Measurements from ENCODE around the gene PTGIR.
A peak's percentile ranks its signal among the peaks of the same experiment; 100 is the strongest.

Gene PTGIR

DNA sequence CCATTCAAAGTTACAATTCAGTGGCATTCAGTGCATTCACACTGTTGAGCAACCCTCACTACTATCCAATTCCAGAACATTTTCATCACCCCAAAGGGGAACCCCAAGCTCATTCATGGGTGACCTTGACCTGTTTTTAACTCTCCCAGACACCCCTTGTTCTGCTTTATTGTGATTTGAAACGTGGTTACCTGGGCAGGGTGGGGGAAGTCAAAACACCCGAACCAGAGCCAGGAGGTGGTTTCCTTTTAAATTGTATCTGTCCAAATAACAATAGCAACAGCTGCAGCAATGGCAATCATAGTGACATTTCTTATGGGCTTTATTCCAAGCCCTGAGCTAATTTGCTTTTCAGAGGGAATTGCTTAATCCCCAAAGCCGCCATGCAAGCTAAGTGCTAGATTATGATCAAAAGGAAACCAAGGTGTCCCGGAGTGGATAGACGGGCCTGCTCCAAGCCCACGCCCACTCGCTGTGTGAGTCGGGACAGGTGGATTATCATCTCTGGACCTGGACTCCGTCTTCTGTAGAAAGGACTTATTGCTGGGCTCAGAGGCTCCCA, 6.1 kb downstream of the PTGIR start:
- DNase-seq: no peak
- in situ Hi-C loops (cut with MboI; ENCODE audit: low pct_unique_long_range_greater_than_20kb, low sequenced_read_pairs): no loop called here

DNA sequence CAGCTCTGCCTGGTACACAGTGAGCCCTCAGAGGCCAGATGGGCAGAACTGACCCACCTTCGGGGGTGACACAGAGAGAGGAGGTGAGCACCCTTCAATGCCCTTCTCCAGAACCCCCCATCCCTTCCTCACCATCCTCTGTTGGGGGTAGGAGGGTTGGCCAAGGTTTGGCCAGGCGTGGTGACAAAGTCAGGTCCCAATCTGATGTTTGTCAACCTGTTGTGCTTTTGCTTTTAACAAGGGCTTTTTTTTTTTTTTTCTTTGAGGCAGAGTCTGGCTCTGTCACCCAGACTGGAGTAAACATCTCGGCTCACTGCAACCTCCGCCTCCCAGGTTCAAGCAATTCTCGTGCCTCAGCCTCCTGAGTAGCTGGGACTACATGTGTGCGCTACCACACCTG, 7.3 kb downstream of the PTGIR start:
- no peak for DNase-seq
- in situ Hi-C loops (cut with MboI; ENCODE audit: low pct_unique_long_range_greater_than_20kb, low sequenced_read_pairs): no loop called here

DNA sequence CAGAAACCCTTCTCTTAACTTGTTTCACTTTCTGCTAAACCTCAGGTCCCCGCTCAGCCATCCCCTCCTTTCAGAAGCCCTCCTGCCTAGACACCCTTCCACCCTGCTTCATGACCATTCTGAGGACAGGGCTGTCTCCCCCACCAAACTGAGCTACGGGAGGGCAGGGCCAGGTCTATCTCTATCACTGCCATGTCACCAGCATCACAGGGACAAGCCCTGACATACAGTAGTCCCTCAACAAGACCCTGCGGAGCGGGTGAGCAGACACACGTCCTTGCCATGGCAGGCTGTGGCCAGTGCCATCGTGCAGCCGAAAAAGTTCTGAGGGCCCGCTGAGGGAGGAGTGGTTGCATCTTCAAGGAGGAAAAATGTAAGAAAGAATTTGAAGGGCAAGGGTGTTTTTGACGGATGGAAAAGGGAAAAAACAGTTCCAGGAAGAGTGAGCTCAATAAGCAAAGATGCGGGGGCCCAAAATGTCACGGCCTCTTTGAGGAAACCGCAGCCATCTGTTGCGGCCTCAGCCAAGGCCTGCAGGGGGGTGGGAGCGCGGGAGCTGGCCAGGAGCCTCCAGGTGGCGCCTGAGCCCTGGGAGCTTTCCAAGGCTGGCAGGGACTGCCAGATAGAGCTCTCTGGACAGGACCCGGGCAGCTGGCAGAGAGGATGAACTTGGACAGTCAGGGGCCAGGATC, 8.1 kb downstream of the PTGIR start:
- in situ Hi-C loops (cut with MboI; ENCODE audit: low pct_unique_long_range_greater_than_20kb, low sequenced_read_pairs): no loop called here
- DNase-seq: peak; percentile 89

DNA sequence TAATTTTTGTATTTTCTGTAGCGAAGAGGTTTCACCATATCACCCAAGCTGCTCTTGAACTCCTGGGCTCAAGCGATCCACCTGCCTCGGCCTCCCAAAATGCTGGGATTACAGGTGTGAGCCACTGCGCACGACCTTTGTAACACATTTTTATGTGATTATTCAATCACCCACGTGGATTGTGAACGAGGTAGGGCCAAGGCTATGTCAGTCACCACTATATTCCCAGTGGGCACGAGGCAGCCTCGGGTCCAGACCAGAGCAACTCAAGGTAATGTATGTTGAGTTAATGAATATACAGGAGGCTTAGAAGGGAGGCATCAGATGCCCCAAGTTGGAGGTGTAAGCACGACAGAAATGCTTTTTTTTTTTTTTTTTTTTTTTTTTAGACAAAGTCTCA, 8.9 kb downstream of the PTGIR start:
- DNase-seq: no peak
- in situ Hi-C loops (cut with MboI; ENCODE audit: low pct_unique_long_range_greater_than_20kb, low sequenced_read_pairs): no loop called here

DNA sequence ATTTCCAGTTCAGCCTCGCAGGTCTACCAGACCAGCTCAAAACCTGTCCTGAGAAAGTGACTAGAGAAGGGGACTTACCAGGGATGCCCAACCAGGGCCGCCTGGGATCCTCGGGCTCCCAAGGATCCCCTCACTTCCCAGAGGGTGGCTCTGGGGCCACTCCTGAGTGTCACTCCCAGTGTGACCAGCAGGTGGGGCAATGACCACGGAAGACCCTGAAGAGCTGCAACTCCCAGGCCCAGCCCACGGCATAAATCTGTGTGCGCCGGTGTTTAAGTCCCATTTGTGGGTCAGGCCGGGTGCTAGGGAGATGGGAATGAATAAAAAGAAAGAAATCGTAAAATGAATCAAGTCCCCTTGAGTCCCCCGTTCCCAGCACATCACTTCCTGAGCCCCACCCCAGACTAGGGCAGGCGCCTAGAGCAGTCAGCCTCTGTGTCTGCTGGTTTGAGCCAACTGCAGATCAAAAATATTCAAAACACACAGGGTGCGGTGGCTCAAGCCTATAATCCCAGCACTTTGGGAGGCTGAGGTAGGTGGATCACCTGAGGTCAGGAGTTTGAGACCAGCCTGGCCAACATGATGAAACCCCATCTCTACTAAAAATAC, 10.7 kb downstream of the PTGIR start:
- peak; percentile 80 for DNase-seq
- in situ Hi-C loops (cut with MboI; ENCODE audit: low pct_unique_long_range_greater_than_20kb, low sequenced_read_pairs): no loop called here

DNA sequence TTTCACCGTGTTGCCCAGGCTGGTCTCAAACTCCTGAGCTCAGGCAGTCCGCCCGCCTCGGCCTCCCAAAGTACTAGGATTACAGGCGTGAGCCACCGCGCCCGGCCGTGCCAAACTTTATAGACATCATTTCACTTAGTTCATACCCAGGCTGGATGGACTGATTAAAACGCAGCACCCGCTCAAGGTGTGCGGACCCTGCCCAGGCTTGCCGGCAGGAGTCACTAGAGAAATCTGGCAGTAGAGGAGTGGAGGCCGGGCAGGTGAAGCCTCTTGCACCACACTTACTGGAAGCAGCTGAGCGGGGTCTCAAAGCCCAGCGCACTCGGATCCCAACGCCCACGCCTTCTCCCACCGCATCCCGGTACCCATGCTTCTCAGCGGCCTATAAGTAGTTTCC, 11.4 kb downstream of the PTGIR start:
- in situ Hi-C loops (cut with MboI; ENCODE audit: low pct_unique_long_range_greater_than_20kb, low sequenced_read_pairs): no loop called here
- no peak for DNase-seq

DNA sequence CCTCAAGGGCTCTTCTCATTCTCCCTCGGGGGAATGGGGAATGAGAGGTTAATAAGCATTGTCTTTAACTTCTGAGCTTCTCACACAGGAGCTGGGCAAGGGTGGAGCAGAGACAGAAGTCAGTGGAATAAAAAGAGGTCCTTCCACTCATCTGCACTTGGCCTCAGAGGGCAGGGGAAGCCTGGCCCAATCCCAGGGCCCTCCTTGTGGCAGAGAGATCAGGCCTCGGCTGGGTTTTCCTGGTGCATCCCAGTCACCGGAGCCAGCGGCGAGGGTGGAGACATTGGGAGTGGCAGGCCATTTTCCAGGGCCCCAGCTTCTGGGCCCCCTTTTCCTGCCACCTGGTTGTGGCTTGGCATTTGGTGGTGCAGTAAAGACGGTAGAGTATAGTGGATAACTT, 13.1 kb downstream of the PTGIR start:
- in situ Hi-C loops (cut with MboI; ENCODE audit: low pct_unique_long_range_greater_than_20kb, low sequenced_read_pairs): no loop called here
- DNase-seq: no peak

DNA sequence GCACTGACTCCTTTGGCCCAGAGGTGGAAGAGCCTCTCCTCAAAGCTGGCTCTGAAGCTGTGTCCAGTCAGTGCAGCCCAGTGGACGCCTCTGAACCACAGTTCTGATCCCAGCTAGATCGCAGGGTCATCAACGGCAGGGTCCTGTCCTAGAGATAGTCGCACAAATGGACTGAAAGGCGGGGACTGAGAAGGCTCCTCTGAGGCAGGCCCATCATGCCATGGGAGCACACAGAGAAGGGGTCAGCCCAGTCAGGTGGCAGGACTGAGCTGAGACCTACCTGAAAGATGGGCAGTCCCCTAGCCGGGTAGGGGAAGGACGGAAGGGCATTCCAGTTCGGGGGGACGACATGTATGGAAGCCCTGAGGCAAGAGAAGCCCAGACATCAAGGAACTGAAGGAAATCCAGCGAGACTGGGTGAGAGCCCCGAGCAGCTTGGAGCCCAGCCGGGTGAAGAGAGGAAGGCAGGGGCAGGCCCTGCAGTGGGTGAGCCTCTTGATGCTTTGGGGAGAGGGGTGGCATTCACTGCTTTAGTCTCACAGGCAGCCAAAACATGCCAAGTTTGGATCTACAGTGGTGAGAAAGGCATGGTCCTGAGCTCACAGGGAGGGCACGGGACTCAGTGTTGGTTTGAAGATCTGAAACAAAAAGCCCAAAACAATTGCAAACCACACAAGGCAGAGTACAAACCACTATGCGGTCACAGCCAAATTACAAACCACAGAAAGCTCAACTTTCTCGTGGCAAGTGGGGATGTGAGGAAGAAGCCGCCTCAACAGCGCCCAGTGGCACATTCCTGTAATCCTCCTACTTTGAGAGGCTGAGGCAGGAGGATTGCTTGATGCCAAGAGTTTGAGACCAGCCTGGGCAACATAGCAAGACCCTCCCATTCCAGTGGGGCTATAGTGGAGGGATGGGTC, 13.8 kb downstream of the PTGIR start:
- peak; percentile 79 for DNase-seq
- in situ Hi-C loops (cut with MboI; ENCODE audit: low pct_unique_long_range_greater_than_20kb, low sequenced_read_pairs): no loop called here

DNA sequence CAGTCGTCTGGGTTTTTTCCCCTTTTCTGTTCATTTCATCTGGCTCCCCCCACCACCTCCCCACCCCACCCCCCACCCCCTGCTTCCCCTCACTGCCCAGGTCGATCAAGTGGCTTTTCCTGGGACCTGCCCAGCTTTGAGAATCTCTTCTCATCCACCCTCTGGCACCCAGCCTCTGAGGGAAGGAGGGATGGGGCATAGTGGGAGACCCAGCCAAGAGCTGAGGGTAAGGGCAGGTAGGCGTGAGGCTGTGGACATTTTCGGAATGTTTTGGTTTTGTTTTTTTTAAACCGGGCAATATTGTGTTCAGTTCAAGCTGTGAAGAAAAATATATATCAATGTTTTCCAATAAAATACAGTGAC, 14.5 kb downstream of the PTGIR start:
- DNase-seq: no peak
- in situ Hi-C loops (cut with MboI; ENCODE audit: low pct_unique_long_range_greater_than_20kb, low sequenced_read_pairs): no loop called here

DNA sequence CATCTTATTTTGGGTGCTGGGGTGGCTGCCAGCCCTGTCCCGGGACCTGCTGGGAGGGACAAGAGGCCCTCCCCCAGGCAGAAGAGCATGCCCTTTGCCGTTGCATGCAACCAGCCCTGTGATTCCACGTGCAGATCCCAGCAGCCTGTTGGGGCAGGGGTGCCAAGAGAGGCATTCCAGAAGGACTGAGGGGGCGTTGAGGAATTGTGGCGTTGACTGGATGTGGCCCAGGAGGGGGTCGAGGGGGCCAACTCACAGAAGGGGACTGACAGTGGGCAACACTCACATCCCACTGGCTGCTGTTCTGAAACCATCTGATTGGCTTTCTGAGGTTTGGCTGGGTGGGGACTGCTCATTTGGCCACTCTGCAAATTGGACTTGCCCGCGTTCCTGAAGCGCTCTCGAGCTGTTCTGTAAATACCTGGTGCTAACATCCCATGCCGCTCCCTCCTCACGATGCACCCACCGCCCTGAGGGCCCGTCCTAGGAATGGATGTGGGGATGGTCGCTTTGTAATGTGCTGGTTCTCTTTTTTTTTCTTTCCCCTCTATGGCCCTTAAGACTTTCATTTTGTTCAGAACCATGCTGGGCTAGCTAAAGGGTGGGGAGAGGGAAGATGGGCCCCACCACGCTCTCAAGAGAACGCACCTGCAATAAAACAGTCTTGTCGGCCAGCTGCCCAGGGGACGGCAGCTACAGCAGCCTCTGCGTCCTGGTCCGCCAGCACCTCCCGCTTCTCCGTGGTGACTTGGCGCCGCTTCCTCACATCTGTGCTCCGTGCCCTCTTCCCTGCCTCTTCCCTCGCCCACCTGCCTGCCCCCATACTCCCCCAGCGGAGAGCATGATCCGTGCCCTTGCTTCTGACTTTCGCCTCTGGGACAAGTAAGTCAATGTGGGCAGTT, 15.1 kb downstream of the PTGIR start:
- in situ Hi-C loops (cut with MboI; ENCODE audit: low pct_unique_long_range_greater_than_20kb, low sequenced_read_pairs): no loop called here
- no peak for DNase-seq

DNA sequence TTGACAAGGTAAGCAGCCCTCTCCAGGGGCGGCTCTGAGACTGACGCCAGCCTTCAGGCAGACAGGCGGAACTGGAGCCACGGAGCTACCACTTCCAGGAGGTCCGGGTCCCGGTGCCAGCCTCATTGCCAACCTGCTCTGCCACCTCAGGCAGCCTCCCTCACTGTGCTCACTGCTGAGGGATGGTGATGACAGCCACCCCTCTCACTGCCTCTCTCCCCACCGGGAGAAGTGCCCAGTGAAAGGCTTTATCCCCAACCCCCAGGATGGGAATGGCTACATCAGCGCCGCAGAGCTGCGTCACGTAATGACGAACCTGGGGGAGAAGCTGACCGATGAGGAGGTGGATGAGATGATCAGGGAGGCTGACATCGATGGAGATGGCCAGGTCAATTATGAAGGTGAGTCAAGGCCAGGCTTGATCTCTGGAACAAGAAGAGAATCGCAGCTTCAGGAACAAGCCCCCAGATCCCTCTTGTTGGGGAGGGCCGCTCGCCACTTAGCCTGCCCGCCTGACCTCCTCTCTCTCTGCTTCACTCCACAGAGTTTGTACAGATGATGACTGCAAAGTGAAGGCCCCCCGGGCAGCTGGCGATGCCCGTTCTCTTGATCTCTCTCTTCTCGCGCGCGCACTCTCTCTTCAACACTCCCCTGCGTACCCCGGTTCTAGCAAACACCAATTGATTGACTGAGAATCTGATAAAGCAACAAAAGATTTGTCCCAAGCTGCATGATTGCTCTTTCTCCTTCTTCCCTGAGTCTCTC, 16.1 kb downstream of the PTGIR start:
- DNase-seq: no peak
- in situ Hi-C loops (cut with MboI; ENCODE audit: low pct_unique_long_range_greater_than_20kb, low sequenced_read_pairs): no loop called here

DNA sequence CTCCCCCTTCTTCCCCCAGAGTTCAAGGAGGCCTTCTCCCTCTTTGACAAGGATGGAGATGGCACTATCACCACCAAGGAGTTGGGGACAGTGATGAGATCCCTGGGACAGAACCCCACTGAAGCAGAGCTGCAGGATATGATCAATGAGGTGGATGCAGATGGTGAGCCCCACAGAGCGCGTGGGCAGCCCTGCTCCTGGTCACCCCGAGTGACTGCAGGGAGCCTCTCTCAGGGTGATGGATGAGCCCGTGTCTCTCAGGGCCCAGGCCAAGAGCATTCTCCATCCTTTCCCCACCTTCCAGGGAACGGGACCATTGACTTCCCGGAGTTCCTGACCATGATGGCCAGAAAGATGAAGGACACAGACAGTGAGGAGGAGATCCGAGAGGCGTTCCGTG, 16.7 kb downstream of the PTGIR start:
- no peak for DNase-seq
- in situ Hi-C loops (cut with MboI; ENCODE audit: low pct_unique_long_range_greater_than_20kb, low sequenced_read_pairs): no loop called here

DNA sequence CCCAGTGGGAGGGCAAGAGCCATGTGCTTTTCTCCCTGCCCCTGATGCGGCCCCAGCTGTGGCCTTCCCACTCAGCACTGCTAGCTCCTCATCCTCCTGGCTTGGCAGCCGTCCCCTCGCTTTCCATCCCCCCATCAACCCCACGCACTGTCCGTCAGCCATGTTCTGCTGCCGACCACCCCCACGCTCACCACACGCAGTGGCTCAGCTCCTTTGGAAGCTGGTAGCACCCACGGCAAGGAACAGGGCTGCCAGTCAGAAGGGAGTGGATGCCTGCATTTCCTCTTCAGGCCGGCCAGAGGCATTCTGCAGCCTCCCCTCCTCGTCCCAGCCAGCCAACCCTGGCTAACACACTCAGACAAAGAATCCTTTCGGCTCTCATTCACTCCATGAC, 17.4 kb downstream of the PTGIR start:
- in situ Hi-C loops (cut with MboI; ENCODE audit: low pct_unique_long_range_greater_than_20kb, low sequenced_read_pairs): no loop called here
- no peak for DNase-seq

DNA sequence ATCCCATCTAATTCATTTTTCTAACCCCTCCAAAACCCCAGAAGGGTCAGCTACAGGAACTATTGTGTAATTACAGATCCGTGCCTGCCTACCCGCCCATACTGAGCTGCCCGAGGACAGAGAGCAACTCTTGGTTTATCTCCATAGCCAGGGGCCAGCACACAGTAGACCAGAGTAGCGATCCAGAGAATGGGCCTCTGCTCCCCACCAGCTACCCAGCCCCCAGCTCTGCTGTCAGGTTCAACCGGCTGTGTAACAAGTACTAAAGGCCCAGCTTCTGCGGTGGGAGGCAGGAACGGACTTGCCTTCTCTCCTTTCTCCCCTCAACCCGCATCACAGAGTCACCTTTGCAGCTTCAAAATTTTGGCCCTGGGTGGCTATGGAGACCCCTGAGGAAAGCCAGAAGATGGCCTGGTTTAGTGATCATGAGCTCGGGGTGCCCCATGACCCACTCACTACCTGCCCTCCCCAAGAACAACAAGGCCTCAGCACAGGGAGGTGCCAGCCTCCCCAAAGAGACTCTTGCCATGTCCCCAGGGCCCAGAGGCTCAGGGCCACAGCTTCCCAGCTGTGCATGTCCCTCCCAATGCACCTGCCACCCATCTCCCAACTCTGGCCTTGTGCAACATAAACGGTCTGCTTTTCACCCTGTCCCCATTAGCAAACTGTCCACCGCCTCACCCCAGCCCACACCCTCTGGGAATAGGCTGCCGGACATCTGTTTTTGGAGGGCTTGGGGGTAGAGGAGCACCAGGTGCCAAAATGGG, 18.0 kb downstream of the PTGIR start:
- no peak for DNase-seq
- in situ Hi-C loops (cut with MboI; ENCODE audit: low pct_unique_long_range_greater_than_20kb, low sequenced_read_pairs): no loop called here

DNA sequence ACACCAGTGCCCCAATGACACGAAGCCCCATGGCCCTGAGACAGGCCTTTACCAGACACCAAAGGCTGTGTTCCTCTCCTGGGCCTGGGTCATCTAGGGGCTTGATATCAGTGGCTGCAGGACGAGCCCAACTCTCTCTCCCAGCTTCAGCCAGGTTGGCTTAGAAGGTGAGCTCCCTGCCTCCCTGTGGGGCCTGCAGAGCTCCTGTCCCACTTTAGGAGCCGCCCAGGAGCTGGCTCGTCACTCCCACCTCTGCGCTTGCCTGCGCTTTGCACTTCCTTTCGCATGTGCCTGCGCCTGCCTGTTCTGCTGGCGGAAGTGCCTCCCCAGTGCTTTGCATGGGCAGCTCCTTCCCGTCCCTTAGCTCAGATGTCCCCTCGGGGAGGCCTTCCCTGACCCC, 18.9 kb downstream of the PTGIR start:
- in situ Hi-C loops (cut with MboI; ENCODE audit: low pct_unique_long_range_greater_than_20kb, low sequenced_read_pairs): no loop called here
- no peak for DNase-seq

DNA sequence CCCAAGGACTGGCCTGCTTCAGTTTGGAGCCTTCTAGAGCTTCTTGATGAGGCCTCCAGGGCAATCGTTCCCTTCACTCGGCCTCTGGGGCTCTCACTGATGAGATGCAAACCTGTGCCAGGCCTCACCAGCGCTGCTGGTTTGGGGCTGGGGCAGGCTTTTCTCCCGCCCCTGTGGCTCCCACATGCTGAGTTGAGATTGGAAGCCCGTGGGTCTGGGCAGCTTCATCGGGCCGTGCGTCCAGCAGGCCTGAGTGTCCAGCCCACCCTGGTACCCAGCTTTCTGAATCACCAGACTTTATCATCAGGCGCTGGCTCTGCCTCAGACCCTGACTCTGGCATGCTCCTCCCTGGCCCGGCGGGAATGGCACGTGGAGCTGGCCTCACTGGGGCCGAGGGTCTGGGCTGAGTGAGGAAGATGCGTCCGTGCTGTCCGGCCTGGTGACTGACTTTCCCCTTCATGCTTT, 19.5 kb downstream of the PTGIR start:
- DNase-seq: no peak
- in situ Hi-C loops (cut with MboI; ENCODE audit: low pct_unique_long_range_greater_than_20kb, low sequenced_read_pairs): no loop called here

DNA sequence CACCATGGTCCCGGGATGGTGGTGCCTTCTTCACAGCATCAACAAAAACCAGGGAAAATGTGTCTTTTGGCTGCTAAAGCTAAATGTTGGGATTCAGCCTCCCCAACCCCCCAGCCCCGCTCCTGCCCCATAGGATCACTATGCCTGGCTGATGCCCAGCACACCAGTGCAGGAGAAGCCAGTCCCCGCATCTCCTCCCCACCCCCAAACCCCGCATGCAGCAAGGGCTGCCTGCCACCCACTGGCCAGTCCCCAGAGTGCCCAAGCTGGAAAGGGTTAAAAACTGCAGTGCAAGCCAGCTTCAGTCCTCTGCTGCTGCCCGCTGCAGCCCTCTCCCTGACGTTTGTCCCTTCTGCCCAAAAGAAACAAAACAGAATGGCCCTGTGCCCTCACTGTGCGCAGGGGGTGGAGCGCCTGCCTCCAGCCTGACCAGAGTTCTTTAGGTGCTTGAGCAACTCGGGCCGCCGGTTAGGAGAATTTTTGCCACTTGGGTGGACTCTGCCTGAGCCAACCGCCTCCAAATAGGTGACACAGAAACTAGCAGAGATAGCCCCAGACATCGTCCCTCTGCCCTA, 20.0 kb downstream of the PTGIR start:
- no peak for DNase-seq
- in situ Hi-C loops (cut with MboI; ENCODE audit: low pct_unique_long_range_greater_than_20kb, low sequenced_read_pairs): no loop called here

Data from KBM-7 (cell line).